Thyroid gland (tissue), 4 donors: Measurements from ENCODE around the gene BICDL1.

Experiments used
- POLR2A ChIP-seq, 2 donors: fragments of 450-650 bp; IDR thresholded peaks; one replicate each; pipeline ENCODE4 v1.6.1; 2017; ENCODE audit warnings: antibody characterized with exemption in 2 of 2, mild to moderate bottlenecking in 2 of 2, moderate library complexity in 1 of 2
- TF ChIP-seq, protein P1 (sequence below), 6 experiments: fragments of 200-600 bp in 3 of 6; fragments of 450-650 bp in 3 of 6; sonication (generic) in 3 of 6; IDR thresholded peaks; one replicate each; pipeline ENCODE4 v1.5.1; 2016 to 2019; ENCODE audit warnings: antibody characterized with exemption in 6 of 6, mild to moderate bottlenecking in 2 of 6, inconsistent platforms in 1 of 6, moderate library complexity in 1 of 6

DNA sequence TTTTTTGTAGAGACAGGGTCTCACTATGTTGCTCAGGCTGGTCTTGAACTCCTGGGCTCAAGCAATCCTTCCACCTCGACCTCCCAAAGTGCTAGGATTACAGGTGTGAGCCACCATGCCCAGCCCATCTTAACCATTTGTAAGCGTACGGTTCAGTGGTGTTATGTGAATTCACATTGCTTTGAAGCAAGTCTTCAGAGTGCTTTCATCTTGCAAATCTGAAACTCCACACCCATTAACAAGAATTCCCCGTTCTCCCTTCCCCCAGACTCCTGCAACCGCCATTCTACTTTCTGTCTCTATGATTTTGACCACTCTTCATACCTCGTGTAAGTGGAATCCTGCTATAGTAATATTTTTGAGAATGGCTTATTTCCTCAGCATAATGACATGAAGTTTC is 24.9 kb upstream of the BICDL1 start:
- TF ChIP-seq, protein P1, sequence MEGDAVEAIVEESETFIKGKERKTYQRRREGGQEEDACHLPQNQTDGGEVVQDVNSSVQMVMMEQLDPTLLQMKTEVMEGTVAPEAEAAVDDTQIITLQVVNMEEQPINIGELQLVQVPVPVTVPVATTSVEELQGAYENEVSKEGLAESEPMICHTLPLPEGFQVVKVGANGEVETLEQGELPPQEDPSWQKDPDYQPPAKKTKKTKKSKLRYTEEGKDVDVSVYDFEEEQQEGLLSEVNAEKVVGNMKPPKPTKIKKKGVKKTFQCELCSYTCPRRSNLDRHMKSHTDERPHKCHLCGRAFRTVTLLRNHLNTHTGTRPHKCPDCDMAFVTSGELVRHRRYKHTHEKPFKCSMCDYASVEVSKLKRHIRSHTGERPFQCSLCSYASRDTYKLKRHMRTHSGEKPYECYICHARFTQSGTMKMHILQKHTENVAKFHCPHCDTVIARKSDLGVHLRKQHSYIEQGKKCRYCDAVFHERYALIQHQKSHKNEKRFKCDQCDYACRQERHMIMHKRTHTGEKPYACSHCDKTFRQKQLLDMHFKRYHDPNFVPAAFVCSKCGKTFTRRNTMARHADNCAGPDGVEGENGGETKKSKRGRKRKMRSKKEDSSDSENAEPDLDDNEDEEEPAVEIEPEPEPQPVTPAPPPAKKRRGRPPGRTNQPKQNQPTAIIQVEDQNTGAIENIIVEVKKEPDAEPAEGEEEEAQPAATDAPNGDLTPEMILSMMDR (IDR thresholded peaks at IDR 0.05), result no peak
- TF ChIP-seq POLR2A (IDR thresholded peaks at IDR 0.05), result no peak
